H9 (cell line): ENCODE data around the gene SENP8. TPM values are rescaled to one million over a fixed set of nuclear protein-coding genes. Genes with fewer than 3 reads are reported as not detected.

Experiments used
- DNase-seq: peaks from one replicate; pipeline ENCODE4 v3.0.0-alpha.2; 2017
- H2AFZ ChIP-seq: one replicate; pipeline ENCODE4 v1.6.1; 2013; ENCODE audit warnings: mild to moderate bottlenecking, low read length, control low read depth, moderate library complexity
- H2AK5ac ChIP-seq: 2 replicates; pipeline ENCODE4 v1.6.1; 2013; ENCODE audit warnings: low read length, control low read depth, mixed read lengths; ENCODE audit not compliant: insufficient read length
- H2BK120ac ChIP-seq: one replicate; pipeline ENCODE4 v1.6.1; 2013; ENCODE audit warnings: low read depth, mild to moderate bottlenecking, low read length, control low read depth, inconsistent platforms; ENCODE audit not compliant: poor library complexity, severe bottlenecking
- H2BK12ac ChIP-seq: 2 replicates; pipeline ENCODE4 v1.6.1; 2013; ENCODE audit warnings: low read length, control low read depth, mixed read lengths, low read depth; ENCODE audit not compliant: insufficient read length
- H2BK15ac ChIP-seq: 2 replicates; pipeline ENCODE4 v1.6.1; 2013; ENCODE audit warnings: low read depth, low read length, control low read depth
- H2BK20ac ChIP-seq: one replicate; pipeline ENCODE4 v1.6.1; 2013; ENCODE audit warnings: low read depth, mild to moderate bottlenecking, low read length, control low read depth, inconsistent platforms; ENCODE audit not compliant: poor library complexity, severe bottlenecking
- H2BK5ac ChIP-seq: 2 replicates; pipeline ENCODE4 v1.6.1; 2013; ENCODE audit warnings: low read length, control low read depth, mixed read lengths; ENCODE audit not compliant: insufficient read length
- H3K14ac ChIP-seq: 2 replicates; pipeline ENCODE4 v1.6.1; 2013; ENCODE audit warnings: low read length, control low read depth; ENCODE audit not compliant: insufficient read depth
- H3K18ac ChIP-seq: 2 replicates; pipeline ENCODE4 v1.6.1; 2013; ENCODE audit warnings: low read depth, mild to moderate bottlenecking, mixed read lengths, low read length, control low read depth; ENCODE audit not compliant: insufficient read length
- H3K23ac ChIP-seq: 2 replicates; pipeline ENCODE4 v1.6.1; 2013; ENCODE audit warnings: low read length, control low read depth, mixed read lengths, low read depth; ENCODE audit not compliant: insufficient read length
- H3K23me2 ChIP-seq: 2 replicates; pipeline ENCODE4 v1.6.1; 2013; ENCODE audit warnings: low read depth, mild to moderate bottlenecking, mixed read lengths, low read length, control low read depth; ENCODE audit not compliant: insufficient read length, poor library complexity, severe bottlenecking
- H3K27ac ChIP-seq: 2 replicates; pipeline ENCODE4 v1.5.1; 2013; ENCODE audit warnings: low read length, control low read depth, mixed read lengths, low read depth; ENCODE audit not compliant: insufficient read length
- H3K27me3 ChIP-seq: 2 replicates; pipeline ENCODE4 v1.6.1; 2013; ENCODE audit warnings: low read length, control low read depth, inconsistent platforms; ENCODE audit not compliant: insufficient read depth
- H3K4ac ChIP-seq: 2 replicates; pipeline ENCODE4 v1.6.1; 2013; ENCODE audit warnings: low read depth, mild to moderate bottlenecking, control low read depth, inconsistent platforms, low read length, moderate library complexity
- H3K4me1 ChIP-seq: 2 replicates; pipeline ENCODE4 v1.6.1; 2013; ENCODE audit warnings: low read length, control low read depth, inconsistent platforms; ENCODE audit not compliant: insufficient read depth
- H3K4me2 ChIP-seq: 2 replicates; pipeline ENCODE4 v1.6.1; 2013; ENCODE audit warnings: low read length, control low read depth, mixed read lengths; ENCODE audit not compliant: insufficient read length, insufficient read depth
- H3K56ac ChIP-seq: 2 replicates; pipeline ENCODE4 v1.6.1; 2013; ENCODE audit warnings: low read depth, mild to moderate bottlenecking, mixed read lengths, low read length, control low read depth; ENCODE audit not compliant: insufficient read length
- H3K79me1 ChIP-seq: 2 replicates; pipeline ENCODE4 v1.6.1; 2013; ENCODE audit warnings: low read depth, mild to moderate bottlenecking, moderate library complexity, low read length, control low read depth, inconsistent platforms; ENCODE audit not compliant: insufficient read depth, poor library complexity, severe bottlenecking
- H3K79me2 ChIP-seq: 2 replicates; pipeline ENCODE4 v1.6.1; 2013; ENCODE audit warnings: low read length, control low read depth, inconsistent platforms; ENCODE audit not compliant: insufficient read depth
- H3K9ac ChIP-seq: 2 replicates; pipeline ENCODE4 v1.6.1; 2013; ENCODE audit warnings: low read length, control low read depth, mixed read lengths; ENCODE audit not compliant: insufficient read length; ENCODE audit errors: extremely low read depth
- H3K9me3 ChIP-seq: one replicate; pipeline ENCODE4 v1.6.1; 2013; ENCODE audit warnings: low read depth, low read length, inconsistent platforms; ENCODE audit not compliant: control insufficient read depth
- H3T11ph ChIP-seq: one replicate; pipeline ENCODE4 v1.6.1; 2013; ENCODE audit warnings: mild to moderate bottlenecking, low read length, control low read depth, inconsistent platforms
- H4K20me1 ChIP-seq: one replicate; pipeline ENCODE4 v1.6.1; 2013; ENCODE audit not compliant: control insufficient read depth, insufficient read length, insufficient read depth
- H4K5ac ChIP-seq: 2 replicates; pipeline ENCODE4 v1.6.1; 2013; ENCODE audit warnings: low read depth, mild to moderate bottlenecking, mixed read lengths, low read length, control low read depth; ENCODE audit not compliant: insufficient read length
- H4K8ac ChIP-seq: replicated peaks from 2 replicates; pipeline ENCODE4 v1.6.1; 2013; ENCODE audit warnings: low read length, control low read depth, mixed read lengths, low read depth; ENCODE audit not compliant: insufficient read length
- H4K91ac ChIP-seq: 2 replicates; pipeline ENCODE4 v1.6.1; 2013; ENCODE audit warnings: low read depth, mild to moderate bottlenecking, moderate library complexity, mixed read lengths, low read length, control low read depth; ENCODE audit not compliant: insufficient read length
- H3K27ac Mint-ChIP-seq, 3 experiments: 2 replicates in 2 of 3; 3 replicates in 1 of 3; pipeline ENCODE4 v1.8.0; 2020 to 2021; ENCODE audit warnings: mixed read lengths in 3 of 3, mild to moderate bottlenecking in 1 of 3, moderate library complexity in 1 of 3
- H3K27me3 Mint-ChIP-seq: 2 replicates; pipeline ENCODE4 v1.8.0; 2021; ENCODE audit warnings: low read depth, mild to moderate bottlenecking, moderate library complexity, mixed read lengths
- H3K36me3 Mint-ChIP-seq, 3 experiments: 2 replicates in 2 of 3; 3 replicates in 1 of 3; pipeline ENCODE4 v1.8.0; 2020 to 2021; ENCODE audit warnings: low read depth in 3 of 3, mixed read lengths in 3 of 3; ENCODE audit not compliant: insufficient read depth in 1 of 3
- H3K4me1 Mint-ChIP-seq, 2 experiments: 2 replicates each; pipeline ENCODE4 v1.8.0; 2020; ENCODE audit warnings: mixed read lengths in 2 of 2
- H3K4me3 Mint-ChIP-seq, 2 experiments: 2 replicates in 1 of 2; 3 replicates in 1 of 2; pipeline ENCODE4 v1.8.0; 2020 to 2021; ENCODE audit warnings: mild to moderate bottlenecking in 2 of 2, mixed read lengths in 2 of 2, moderate library complexity in 1 of 2
- H3K9me3 Mint-ChIP-seq, 2 experiments: 2 replicates in 1 of 2; 3 replicates in 1 of 2; pipeline ENCODE4 v1.8.0; 2020; ENCODE audit warnings: mild to moderate bottlenecking in 2 of 2, mixed read lengths in 2 of 2, moderate library complexity in 1 of 2
- CTCF ChIP-seq: fragments of 200-600 bp; sonication (generic); conservative IDR thresholded peaks from 3 replicates; pipeline ENCODE4 v1.8.0; 2021; ENCODE audit warnings: antibody characterized with exemption, mild to moderate bottlenecking
- WGBS: extraction: QIAGEN DNeasy Blood & Tissue Kit; methylation state at CpG from one replicate; pipeline ENCODE4 v1.1.7; 2013; ENCODE audit warnings: missing lambda C conversion rate, low lambda C conversion rate, mixed read lengths; ENCODE audit not compliant: insufficient read length; ENCODE audit errors: extremely low coverage; 5-methylcytosine and 5-hydroxymethylcytosine counted together
- total RNA-seq: library from RNA; stranded (reverse); gene quantifications from 2 replicates; pipeline ENCODE4 v1.2.1, GENCODE V29; 2021

SENP8 gene
- total RNA-seq, 1 experiment from 2014 or later = 4.8 TPM

- Histone ChIP-seq H4K8ac (no peak overlapping the region), H2BK20ac (no peak overlapping the region), H3K9me3 (no peaks in the 10 kb centered on the region), H3K9ac (no peak overlapping the region), H3K56ac (no peak overlapping the region), H2AK5ac (no peak overlapping the region), H3K79me2 (no peaks in the 10 kb centered on the region), H4K91ac (no peak overlapping the region), H3K4me2 (no peak overlapping the region), H2BK120ac (no peak overlapping the region), H3K18ac (no peak overlapping the region), H2BK15ac (no peak overlapping the region), H3K23ac (no peak overlapping the region), H3T11ph (no peak overlapping the region), H3K79me1 (no peaks in the 10 kb centered on the region), H4K20me1 (no peaks in the 10 kb centered on the region), H3K4ac (no peak overlapping the region), H3K23me2 (peaks cover 4% of the 10 kb centered on the region), H2BK5ac (no peak overlapping the region), H3K4me1 (no peaks in the 10 kb centered on the region), H3K27ac (no peak overlapping the region), H3K27me3 (no peaks in the 10 kb centered on the region), H3K14ac (no peak overlapping the region), H2BK12ac (no peak overlapping the region), H2AFZ (no peak overlapping the region), H4K5ac (no peak overlapping the region)
- no peak overlapping the region for H3K4me3 Mint-ChIP-seq
- TF ChIP-seq CTCF = no peak
- no peaks in the 10 kb centered on the region for H3K36me3 Mint-ChIP-seq
- peaks cover 6 to 9% of the 10 kb centered on the region in 2 experiments; a peak in 3 of 4 replicates for H3K4me1 Mint-ChIP-seq
- H3K9me3 Mint-ChIP-seq = no peaks in the 10 kb centered on the region
- WGBS = no CpG with 5 or more reads among the region's 5 CpGs
- no peak for DNase-seq
- peaks cover 2% of the 10 kb centered on the region; the same call in 1 of the 2 replicates for H3K27me3 Mint-ChIP-seq
- H3K27ac Mint-ChIP-seq = peak overlapping the region in 1 of 3 experiments; percentile 52; a peak in 3 of 7 replicates
Observed at GRCh38 chr15:72174551-72175165, 56.5 kb downstream of the SENP8 start.
